Measurements from ENCODE around the gene PFDN4.
A peak's percentile ranks its signal among the peaks of the same experiment; 100 is the strongest.

Gene PFDN4

DNA sequence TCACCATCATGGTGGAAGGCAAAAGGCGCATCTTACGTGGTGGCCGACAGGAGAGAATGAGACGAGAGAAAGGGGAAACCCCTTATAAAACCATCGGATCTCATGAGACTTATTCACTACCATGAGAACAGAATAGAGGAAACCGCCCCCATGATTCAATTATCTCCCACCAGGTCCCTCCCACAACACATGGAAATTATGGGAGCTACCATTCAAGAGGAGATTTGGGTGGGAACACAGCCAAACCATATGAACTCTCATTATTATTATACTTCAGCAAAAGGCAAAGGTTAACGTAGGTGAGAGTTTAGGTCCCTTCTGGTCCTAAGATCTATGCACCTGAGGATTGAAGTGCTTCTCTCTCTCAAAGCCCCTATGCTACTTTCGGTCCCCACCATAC, 2.4 kb upstream of the PFDN4 start:
- H3K9me3 ChIP-seq: no peaks in the 10 kb centered on the region
- TF ChIP-seq, protein P1, sequence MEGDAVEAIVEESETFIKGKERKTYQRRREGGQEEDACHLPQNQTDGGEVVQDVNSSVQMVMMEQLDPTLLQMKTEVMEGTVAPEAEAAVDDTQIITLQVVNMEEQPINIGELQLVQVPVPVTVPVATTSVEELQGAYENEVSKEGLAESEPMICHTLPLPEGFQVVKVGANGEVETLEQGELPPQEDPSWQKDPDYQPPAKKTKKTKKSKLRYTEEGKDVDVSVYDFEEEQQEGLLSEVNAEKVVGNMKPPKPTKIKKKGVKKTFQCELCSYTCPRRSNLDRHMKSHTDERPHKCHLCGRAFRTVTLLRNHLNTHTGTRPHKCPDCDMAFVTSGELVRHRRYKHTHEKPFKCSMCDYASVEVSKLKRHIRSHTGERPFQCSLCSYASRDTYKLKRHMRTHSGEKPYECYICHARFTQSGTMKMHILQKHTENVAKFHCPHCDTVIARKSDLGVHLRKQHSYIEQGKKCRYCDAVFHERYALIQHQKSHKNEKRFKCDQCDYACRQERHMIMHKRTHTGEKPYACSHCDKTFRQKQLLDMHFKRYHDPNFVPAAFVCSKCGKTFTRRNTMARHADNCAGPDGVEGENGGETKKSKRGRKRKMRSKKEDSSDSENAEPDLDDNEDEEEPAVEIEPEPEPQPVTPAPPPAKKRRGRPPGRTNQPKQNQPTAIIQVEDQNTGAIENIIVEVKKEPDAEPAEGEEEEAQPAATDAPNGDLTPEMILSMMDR (IDR thresholded peaks at IDR 0.05): no peak
- no peaks in the 10 kb centered on the region for H3K27me3 ChIP-seq
- no peak overlapping the region for H3K27ac ChIP-seq
- no peaks in the 10 kb centered on the region for H3K36me3 ChIP-seq
- H3K4me1 ChIP-seq (ENCODE audit: control insufficient read depth in 1 of 2, insufficient read depth in 1 of 2, low read depth in 1 of 2, low read length in 1 of 2): peaks cover 16% of the 10 kb centered on the region in 2 experiments
- no peak overlapping the region for H3K4me3 ChIP-seq (ENCODE audit: low read depth in 1 of 2, low read length in 1 of 2)

- peaks cover 16% of the 10 kb centered on the region in 2 experiments for H3K4me1 ChIP-seq (ENCODE audit: control insufficient read depth in 1 of 2, insufficient read depth in 1 of 2, low read depth in 1 of 2, low read length in 1 of 2)
- H3K4me3 ChIP-seq (ENCODE audit: low read depth in 1 of 2, low read length in 1 of 2): peak overlapping the region; percentile 79 to 82
- no peaks in the 10 kb centered on the region for H3K9me3 ChIP-seq
- peak overlapping the region; percentile 90 for H3K27ac ChIP-seq
- H3K36me3 ChIP-seq: no peaks in the 10 kb centered on the region
- no peaks in the 10 kb centered on the region for H3K27me3 ChIP-seq
- TF ChIP-seq, protein P1 (IDR thresholded peaks at IDR 0.05): no peak
Observed at GRCh38 chr20:54207053-54207742, 689 bp upstream of the PFDN4 start.

GRCh38 chr20:54208548-54209176, 775 bp downstream of the PFDN4 start:
- Histone ChIP-seq H3K4me1 (ENCODE audit: control insufficient read depth in 1 of 2, insufficient read depth in 1 of 2, low read depth in 1 of 2, low read length in 1 of 2) (peaks cover 16% of the 10 kb centered on the region in 2 experiments), H3K9me3 (no peaks in the 10 kb centered on the region), H3K27ac (no peak overlapping the region), H3K27me3 (no peaks in the 10 kb centered on the region), H3K36me3 (no peaks in the 10 kb centered on the region), H3K4me3 (ENCODE audit: low read depth in 1 of 2, low read length in 1 of 2) (peak overlapping the region; percentile 79 to 82)
- TF ChIP-seq, protein P1 (IDR thresholded peaks at IDR 0.05): no peak

DNA sequence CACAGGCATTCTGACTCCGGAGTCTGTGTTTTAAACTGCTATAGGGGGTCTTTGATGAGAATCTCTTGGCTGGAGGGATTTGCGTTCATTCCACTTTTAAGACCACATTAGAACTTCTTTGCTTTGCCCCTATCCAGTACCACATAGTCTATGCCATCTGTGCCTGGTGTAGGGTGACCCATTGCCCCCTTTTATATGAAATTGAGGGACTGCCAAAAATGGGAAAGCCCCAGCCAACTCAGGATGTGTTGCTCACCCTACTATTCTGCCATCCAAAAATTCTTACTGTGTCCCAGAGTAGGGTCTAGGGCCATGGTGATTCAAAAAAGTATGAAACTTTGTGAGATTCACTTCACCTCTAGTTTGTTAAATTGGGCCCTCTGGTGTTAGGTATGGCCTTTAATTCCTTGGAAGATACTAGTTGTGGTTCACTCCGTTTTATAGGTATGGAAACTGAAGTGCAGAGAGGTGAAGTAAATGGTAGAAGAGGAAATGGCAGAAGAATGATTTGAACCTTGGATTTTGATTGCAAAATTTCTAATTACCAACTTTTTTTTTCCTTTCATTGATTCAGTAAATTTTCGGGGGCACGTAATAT, 1.4 kb downstream of the PFDN4 start:
- no peaks in the 10 kb centered on the region for H3K36me3 ChIP-seq
- H3K4me3 ChIP-seq (ENCODE audit: low read depth in 1 of 2, low read length in 1 of 2): peak overlapping the region in 1 of 2 experiments; percentile 79
- H3K27ac ChIP-seq: no peak overlapping the region
- H3K4me1 ChIP-seq (ENCODE audit: control insufficient read depth in 1 of 2, insufficient read depth in 1 of 2, low read depth in 1 of 2, low read length in 1 of 2): peaks cover 16% of the 10 kb centered on the region in 2 experiments
- TF ChIP-seq, protein P1 (IDR thresholded peaks at IDR 0.05): no peak
- H3K9me3 ChIP-seq: no peaks in the 10 kb centered on the region
- H3K27me3 ChIP-seq: no peaks in the 10 kb centered on the region

DNA sequence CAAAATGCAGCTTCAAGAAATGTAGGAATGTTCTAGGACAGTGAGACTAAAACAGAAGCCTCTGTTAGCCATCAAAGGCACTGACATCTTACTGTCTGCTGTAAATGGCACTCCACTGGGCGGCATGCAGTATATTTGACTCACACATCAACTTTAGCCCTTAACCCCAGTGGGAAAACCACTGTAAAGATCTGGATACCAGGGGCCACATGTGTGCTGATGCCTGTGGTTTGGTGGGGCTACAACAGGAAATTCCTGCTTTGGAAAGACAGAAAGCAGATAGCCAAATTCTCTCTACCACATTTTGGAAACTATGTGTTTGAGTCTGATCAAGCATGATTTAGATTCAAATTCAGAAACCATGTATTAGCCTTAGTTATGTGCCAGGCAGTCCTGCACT, 4.3 kb downstream of the PFDN4 start:
- TF ChIP-seq, protein P1 (IDR thresholded peaks at IDR 0.05): no peak
- Histone ChIP-seq H3K27me3 (no peaks in the 10 kb centered on the region), H3K4me3 (ENCODE audit: low read depth in 1 of 2, low read length in 1 of 2) (no peak overlapping the region)

More for the DNA sequence above, 4.3 kb downstream of the PFDN4 start:
- peaks cover 21% of the 10 kb centered on the region for H3K36me3 ChIP-seq
- H3K9me3 ChIP-seq: no peaks in the 10 kb centered on the region
- H3K27ac ChIP-seq: no peak overlapping the region
- H3K4me1 ChIP-seq (ENCODE audit: control insufficient read depth in 1 of 2, insufficient read depth in 1 of 2, low read depth in 1 of 2, low read length in 1 of 2): peaks cover 16% of the 10 kb centered on the region in 2 experiments

Data from neutrophil (primary cell).